ENCODE measurements around the gene GALNTL6. TPM values are rescaled to one million over a fixed set of nuclear protein-coding genes. Genes with fewer than 3 reads are reported as not detected.

The GALNTL6 gene
- total RNA-seq, 2 donors from 2014 or later = 0.71 TPM; not detected in 1

DNA sequence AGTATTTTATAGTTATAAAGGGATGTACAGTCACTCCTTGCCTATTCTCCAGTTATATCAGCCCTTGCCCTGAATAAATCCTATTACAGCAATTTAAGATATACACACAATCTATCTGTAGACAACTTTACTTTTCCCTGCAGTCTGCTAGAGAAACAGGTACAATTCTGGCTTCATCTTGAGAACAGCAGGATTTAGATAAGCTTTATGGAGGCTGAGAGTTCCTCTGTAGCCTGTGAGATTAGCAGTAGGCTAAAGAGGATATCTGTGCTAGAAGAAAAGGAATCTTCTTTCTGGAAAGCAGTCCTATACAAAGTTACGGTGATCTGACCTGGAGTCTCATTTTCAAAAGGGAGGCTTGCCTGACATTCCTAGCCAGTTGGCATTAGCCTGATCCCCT is 290.3 kb downstream of the GALNTL6 start:
- no peaks in the 10 kb centered on the region for H3K36me3 ChIP-seq (ENCODE audit: control insufficient read depth, insufficient read depth, low read length)
- TF ChIP-seq, protein P1, sequence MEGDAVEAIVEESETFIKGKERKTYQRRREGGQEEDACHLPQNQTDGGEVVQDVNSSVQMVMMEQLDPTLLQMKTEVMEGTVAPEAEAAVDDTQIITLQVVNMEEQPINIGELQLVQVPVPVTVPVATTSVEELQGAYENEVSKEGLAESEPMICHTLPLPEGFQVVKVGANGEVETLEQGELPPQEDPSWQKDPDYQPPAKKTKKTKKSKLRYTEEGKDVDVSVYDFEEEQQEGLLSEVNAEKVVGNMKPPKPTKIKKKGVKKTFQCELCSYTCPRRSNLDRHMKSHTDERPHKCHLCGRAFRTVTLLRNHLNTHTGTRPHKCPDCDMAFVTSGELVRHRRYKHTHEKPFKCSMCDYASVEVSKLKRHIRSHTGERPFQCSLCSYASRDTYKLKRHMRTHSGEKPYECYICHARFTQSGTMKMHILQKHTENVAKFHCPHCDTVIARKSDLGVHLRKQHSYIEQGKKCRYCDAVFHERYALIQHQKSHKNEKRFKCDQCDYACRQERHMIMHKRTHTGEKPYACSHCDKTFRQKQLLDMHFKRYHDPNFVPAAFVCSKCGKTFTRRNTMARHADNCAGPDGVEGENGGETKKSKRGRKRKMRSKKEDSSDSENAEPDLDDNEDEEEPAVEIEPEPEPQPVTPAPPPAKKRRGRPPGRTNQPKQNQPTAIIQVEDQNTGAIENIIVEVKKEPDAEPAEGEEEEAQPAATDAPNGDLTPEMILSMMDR (conservative IDR thresholded peaks at IDR 0.05) = no peak
- H3K36me3 Mint-ChIP-seq (ENCODE audit: low read depth) = no peaks in the 10 kb centered on the region
- no peaks in the 10 kb centered on the region for H3K4me1 ChIP-seq (ENCODE audit: control insufficient read depth, insufficient read depth, low read length)
- H3K4me3 Mint-ChIP-seq = no peak overlapping the region
- no peaks in the 10 kb centered on the region for H3K9me3 Mint-ChIP-seq
- DNase-seq = no peak
- H3K4me3 ChIP-seq (ENCODE audit: low read length) = no peak overlapping the region
- H3K27me3 ChIP-seq (ENCODE audit: control insufficient read depth, insufficient read depth, low read length, poor library complexity, severe bottlenecking) = no peaks in the 10 kb centered on the region
- H3K9ac ChIP-seq (ENCODE audit: extremely low read depth, low read length, poor library complexity, severe bottlenecking) = no peak overlapping the region
- H3K27ac Mint-ChIP-seq = no peak overlapping the region
- H3K4me1 Mint-ChIP-seq = no peaks in the 10 kb centered on the region
- 86% methylated on average over 1 of the region's 1 CpG for WGBS, 2 experiments (ENCODE audit: insufficient coverage in 1 of 2, insufficient read length in 1 of 2)
- no peaks in the 10 kb centered on the region for H3K27me3 Mint-ChIP-seq (ENCODE audit: insufficient read depth)
- no peaks in the 10 kb centered on the region for H3K9me3 ChIP-seq (ENCODE audit: control insufficient read depth, low read length)
- no peak overlapping the region for H3K27ac ChIP-seq (ENCODE audit: low read depth, low read length)

- no peak overlapping the region for H3K27ac ChIP-seq (ENCODE audit: low read depth, low read length)
- DNase-seq = no peak
- no peaks in the 10 kb centered on the region for H3K9me3 ChIP-seq (ENCODE audit: control insufficient read depth, low read length)
- H3K4me3 Mint-ChIP-seq = no peak overlapping the region
- H3K9me3 Mint-ChIP-seq = no peaks in the 10 kb centered on the region
- no peak overlapping the region for H3K27ac Mint-ChIP-seq
- H3K4me1 Mint-ChIP-seq = no peaks in the 10 kb centered on the region
- no peaks in the 10 kb centered on the region for H3K36me3 Mint-ChIP-seq (ENCODE audit: low read depth)
- no peaks in the 10 kb centered on the region for H3K27me3 Mint-ChIP-seq (ENCODE audit: insufficient read depth)
- no peaks in the 10 kb centered on the region for H3K27me3 ChIP-seq (ENCODE audit: control insufficient read depth, insufficient read depth, low read length, poor library complexity, severe bottlenecking)
- H3K4me3 ChIP-seq (ENCODE audit: low read length) = no peak overlapping the region
- TF ChIP-seq, protein P1 (conservative IDR thresholded peaks at IDR 0.05) = no peak
- 90% methylated on average over 1 of the region's 2 CpGs; no CpG with 5 or more reads in 1 of the 2 experiments for WGBS, 2 experiments (ENCODE audit: insufficient coverage in 1 of 2, insufficient read length in 1 of 2)
- no peak overlapping the region for H3K9ac ChIP-seq (ENCODE audit: extremely low read depth, low read length, poor library complexity, severe bottlenecking)
- no peaks in the 10 kb centered on the region for H3K36me3 ChIP-seq (ENCODE audit: control insufficient read depth, insufficient read depth, low read length)
- H3K4me1 ChIP-seq (ENCODE audit: control insufficient read depth, insufficient read depth, low read length) = no peaks in the 10 kb centered on the region
These were observed 291.3 kb downstream of the GALNTL6 start for GRCh38 chr4:172104539-172104938.

GRCh38 chr4:172105918-172106317 is 292.7 kb downstream of the GALNTL6 start:
- no peaks in the 10 kb centered on the region for H3K9me3 ChIP-seq (ENCODE audit: control insufficient read depth, low read length)
- no peaks in the 10 kb centered on the region for H3K27me3 Mint-ChIP-seq (ENCODE audit: insufficient read depth)
- H3K4me1 Mint-ChIP-seq = no peaks in the 10 kb centered on the region
- H3K36me3 ChIP-seq (ENCODE audit: control insufficient read depth, insufficient read depth, low read length) = no peaks in the 10 kb centered on the region
- no peaks in the 10 kb centered on the region for H3K36me3 Mint-ChIP-seq (ENCODE audit: low read depth)
- H3K27me3 ChIP-seq (ENCODE audit: control insufficient read depth, insufficient read depth, low read length, poor library complexity, severe bottlenecking) = no peaks in the 10 kb centered on the region
- TF ChIP-seq, protein P1 (conservative IDR thresholded peaks at IDR 0.05) = no peak
- H3K4me3 Mint-ChIP-seq = no peak overlapping the region
- no peak overlapping the region for H3K4me3 ChIP-seq (ENCODE audit: low read length)
- no peak overlapping the region for H3K27ac ChIP-seq (ENCODE audit: low read depth, low read length)
- no peak overlapping the region for H3K27ac Mint-ChIP-seq
- no peak for DNase-seq
- no peaks in the 10 kb centered on the region for H3K4me1 ChIP-seq (ENCODE audit: control insufficient read depth, insufficient read depth, low read length)
- WGBS, 2 experiments (ENCODE audit: insufficient coverage in 1 of 2, insufficient read length in 1 of 2) = no CpG with 5 or more reads among the region's 1 CpG
- no peak overlapping the region for H3K9ac ChIP-seq (ENCODE audit: extremely low read depth, low read length, poor library complexity, severe bottlenecking)
- no peaks in the 10 kb centered on the region for H3K9me3 Mint-ChIP-seq

All from endodermal cell (in vitro differentiated cells).